GM12878 (cell line): ENCODE data around the gene EFCAB11. TPM values are rescaled to one million over a fixed set of nuclear protein-coding genes. Genes with fewer than 3 reads are reported as not detected.

Source experiments
- ATAC-seq: fragments of 200-7000 bp; cut with Tn5 transposase; 3 replicates; pipeline ENCODE4 v1.9.1; 2020; ENCODE audit warnings: mild to moderate bottlenecking, moderate library complexity
- BruUV-seq: library from RNA; stranded (reverse); fragments of 400-500 nt; replicated peaks from 2 replicates; lab custom pipeline; 2021; lab: Mats Ljungman, UMichigan
- CTCF ChIA-PET: fragments of 300-600 bp; sonication (Branson Sonifier 250); formaldehyde crosslinking; extraction: SDS; loops from one replicate; lab custom pipeline; 2021; ENCODE audit warnings: inconsistent platforms; lab: Yijun Ruan, JAX
- POLR2A ChIA-PET: fragments of 350-600 bp; formaldehyde crosslinking; extraction: SDS; loops from one replicate; lab custom pipeline; 2021; ENCODE audit warnings: inconsistent platforms; lab: Charles Lee
- RAD21 ChIA-PET: fragments of 300-600 bp; sonication (Branson Sonifier 250); formaldehyde crosslinking; loops from one replicate; lab custom pipeline; 2023; ENCODE audit warnings: antibody characterized with exemption; ENCODE audit not compliant: unreplicated experiment; lab: Charles Lee
- SMC1A ChIA-PET: fragments of 300-600 bp; sonication (Branson Sonifier 250); formaldehyde crosslinking; loops from one replicate; lab custom pipeline; 2023; ENCODE audit not compliant: unreplicated experiment, uncharacterized antibody; lab: Charles Lee
- DNase-seq: peaks from one replicate; pipeline ENCODE4 v3.0.0-alpha.2; 2011; ENCODE audit warnings: low read depth, low spot score
- FAIRE-seq: peaks from 3 replicates; lab custom pipeline; 2011; peaks lifted over from hg19 to GRCh38; lab: Jason Lieb, UNC
- H2AFZ ChIP-seq: 2 replicates; pipeline ENCODE4 v1.6.0; 2011; ENCODE audit warnings: low read depth, low read length, control low read depth; ENCODE audit not compliant: control insufficient read depth
- H3K27ac ChIP-seq: 2 replicates; pipeline ENCODE4 v1.5.1; 2011; ENCODE audit warnings: control low read depth; ENCODE audit not compliant: control insufficient read depth, insufficient read depth
- H3K27me3 ChIP-seq, 2 experiments: replicated peaks in 1 of 2; 2 replicates each; pipeline versions ENCODE4 v1.6.0 to v1.6.1; 2011; ENCODE audit warnings: low read length in 1 of 2; ENCODE audit not compliant: control insufficient read depth in 2 of 2, insufficient read depth in 2 of 2
- H3K36me3 ChIP-seq, 2 experiments: 2 replicates each; pipeline ENCODE4 v1.5.1; 2011; ENCODE audit warnings: low read length in 1 of 2; ENCODE audit not compliant: control insufficient read depth in 2 of 2, insufficient read depth in 2 of 2
- H3K4me1 ChIP-seq: 2 replicates; pipeline ENCODE4 v1.6.1; 2011; ENCODE audit warnings: mild to moderate bottlenecking, low read length, moderate library complexity, mixed read lengths; ENCODE audit not compliant: control insufficient read depth, insufficient read depth
- H3K4me2 ChIP-seq: 2 replicates; pipeline ENCODE4 v1.6.0; 2011; ENCODE audit warnings: control low read depth; ENCODE audit not compliant: control insufficient read depth, insufficient read depth
- H3K4me3 ChIP-seq: fragments of 200-600 bp; sonication (generic); 2 replicates; pipeline ENCODE4 v1.5.1; 2016
- H3K79me2 ChIP-seq: 2 replicates; pipeline ENCODE4 v1.6.0; 2011; ENCODE audit warnings: low read length; ENCODE audit not compliant: control insufficient read depth, insufficient read depth
- H3K9ac ChIP-seq: 2 replicates; pipeline ENCODE4 v1.8.0; 2011; ENCODE audit warnings: low read length, control low read depth, mixed read lengths; ENCODE audit not compliant: control insufficient read depth, insufficient read depth
- H3K9me3 ChIP-seq: replicated peaks from 3 replicates; pipeline ENCODE4 v1.5.1; 2011; ENCODE audit warnings: mild to moderate bottlenecking, low read length; ENCODE audit not compliant: control insufficient read depth, insufficient read depth
- H4K20me1 ChIP-seq: 2 replicates; pipeline ENCODE4 v1.6.0; 2011; ENCODE audit not compliant: control insufficient read depth, insufficient read depth
- ATF7 ChIP-seq: fragments of 450-650 bp; IDR thresholded peaks from 2 replicates; pipeline ENCODE4 v1.6.1; 2016; ENCODE audit warnings: low read depth, mild to moderate bottlenecking
- BMI1 ChIP-seq: fragments of 450-650 bp; IDR thresholded peaks from 2 replicates; pipeline ENCODE4 v1.6.1; 2016; ENCODE audit warnings: mild to moderate bottlenecking, moderate library complexity, borderline replicate concordance
- ESRRA ChIP-seq: IDR thresholded peaks from 2 replicates; pipeline ENCODE4 v1.6.1; 2012; ENCODE audit warnings: mild to moderate bottlenecking, low read length, improper control_type of control experiment
- IKZF2 ChIP-seq, 2 experiments: fragments of 450-650 bp; IDR thresholded peaks; 2 replicates each; pipeline ENCODE4 v1.6.1; 2017; ENCODE audit warnings: mild to moderate bottlenecking in 2 of 2, moderate library complexity in 2 of 2
- NKRF ChIP-seq: fragments of 450-650 bp; conservative IDR thresholded peaks from 2 replicates; pipeline ENCODE4 v1.6.1; 2017; ENCODE audit warnings: mild to moderate bottlenecking, moderate library complexity
- POLR2AphosphoS2 ChIP-seq: IDR thresholded peaks from 2 replicates; pipeline ENCODE4 v1.6.1; 2011; ENCODE audit warnings: low read depth, mild to moderate bottlenecking, low read length, improper control_type of control experiment, moderate library complexity
- ZZZ3 ChIP-seq: IDR thresholded peaks from 2 replicates; pipeline ENCODE4 v1.6.1; 2011; ENCODE audit warnings: low read depth; ENCODE audit not compliant: control insufficient read depth, insufficient read length
- WGBS: methylation state at CpG from one replicate; pipeline ENCODE4 v1.1.6; 2016; ENCODE audit warnings: low lambda C conversion rate; ENCODE audit not compliant: insufficient replicate concordance, insufficient coverage; ENCODE audit errors: missing lambda C conversion rate; 5-methylcytosine and 5-hydroxymethylcytosine counted together
- in situ Hi-C: fragments of 300-500 bp; cut with MboI; formaldehyde crosslinking; loops from 9 replicates; pipeline ENCODE4 v1.14.3; 2018; ENCODE audit warnings: mixed read lengths
- intact Hi-C: fragments of 100-400 bp; cut with micrococcal nuclease; formaldehyde crosslinking; loops from one replicate; pipeline ENCODE4 v1.14.2; 2022; ENCODE audit not compliant: unreplicated experiment
- polyA plus RNA-seq, 11 experiments: library from polyadenylated mRNA; depleted of rRNA in 4 of 11; unstranded in 6 of 11; stranded (reverse) in 5 of 11; fragments of >200 nt; fragmentation: Nextera tagmentation in 4 of 11; fragmentation: Illumina TruSeq in 1 of 11; extraction: Ambion mirVana in 4 of 11; extraction: Trizol in 1 of 11; gene quantifications; 1 replicate in 1 of 11; 2 replicates in 10 of 11; pipeline versions ENCODE4 v1.2.1 to v1.2.3, GENCODE V29; 2011 to 2016; ENCODE audit warnings: inconsistent platforms in 2 of 11, missing spikeins in 2 of 11, low read depth in 1 of 11
- total RNA-seq, 4 experiments: library from RNA; depleted of rRNA in 3 of 4; stranded (reverse); fragments of >200 nt in 3 of 4; fragmentation: Illumina TruSeq in 1 of 4; extraction: Trizol in 1 of 4; gene quantifications; 2 replicates each; pipeline versions ENCODE4 v1.2.1 to v1.2.3, GENCODE V29; 2013 to 2021

The EFCAB11 gene
- total and polyA plus RNA-seq, 10 of the 15 experiments (the other 5 are each of a cell fraction or from before 2014, with no cell fraction given), result 8.6 to 37.4 (median 18.0) TPM

DNA sequence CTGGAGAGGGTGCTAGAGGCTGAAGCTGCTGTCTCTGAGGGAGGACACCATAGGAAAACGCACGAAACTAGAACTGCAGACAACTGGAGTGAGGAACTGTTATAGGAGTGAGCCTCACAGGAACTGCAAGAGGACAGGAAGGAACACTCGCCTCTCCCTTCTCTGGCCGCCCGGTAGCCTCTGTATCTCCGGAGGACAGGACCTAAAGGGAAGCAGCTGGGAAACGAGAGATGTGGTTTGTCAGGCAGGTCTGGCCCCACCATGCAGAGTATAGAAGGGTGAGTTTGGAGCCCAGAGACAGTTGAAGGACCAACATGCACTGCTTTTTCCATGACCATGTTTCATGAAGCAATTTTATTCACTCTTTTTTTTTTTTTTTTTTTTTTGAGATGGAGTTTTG, 127.3 kb downstream of the EFCAB11 start:
- RAD21 ChIA-PET, result no interaction called here
- ATAC-seq, result no peak
- BruUV-seq, result no TSS peak
- Histone ChIP-seq H3K4me2 (no peak overlapping the region), H3K27ac (no peak overlapping the region), H2AFZ (no peak overlapping the region), H3K4me1 (no peaks in the 10 kb centered on the region)
- POLR2A ChIA-PET, result no interaction called here
- WGBS, result 73% methylated on average over 7 of the region's 7 CpGs
- no peak for TF ChIP-seq ESRRA
- no peak for TF ChIP-seq IKZF2 (IDR thresholded peaks at IDR 0.05)
- TF ChIP-seq ZZZ3, result no peak
- no peak for TF ChIP-seq NKRF
- TF ChIP-seq POLR2AphosphoS2, result no peak
- TF ChIP-seq BMI1, result no peak
- TF ChIP-seq ATF7, result no peak
- TF ChIP-seq, all 136 proteins: peak for 0
- Histone ChIP-seq H3K27me3 (no peaks in the 10 kb centered on the region), H3K79me2 (no peaks in the 10 kb centered on the region), H3K36me3 (no peaks in the 10 kb centered on the region), H3K9ac (no peak overlapping the region), H4K20me1 (no peaks in the 10 kb centered on the region), H3K9me3 (no peaks in the 10 kb centered on the region; the same call in 2 of the 3 replicates), H3K4me3 (no peak overlapping the region)
- in situ Hi-C loops, result no loop called here
- no peak for DNase-seq
- intact Hi-C loops, result no loop called here
- FAIRE-seq, result no peak
- ChIA-PET CTCF (no interaction called here), SMC1A (interaction anchor here (0.5 kb wide), 1 partner anchor 823 kb away, joined by 3 read pairs; no protein-coding TSS in a partner anchor)
